HG02970 (cell line): Measurements from ENCODE around the gene RAB40B.

ENCODE experiments used
- ATAC-seq: cut with Tn5 transposase; IDR thresholded peaks from one replicate; pipeline ENCODE4 v1.9.1; 2021; ENCODE audit warnings: mild to moderate bottlenecking, moderate library complexity, moderate number of reproducible peaks; ENCODE audit not compliant: unreplicated experiment, low FRiP score

Gene RAB40B

GRCh38 chr17:82630212-82630611, 68.3 kb downstream of the RAB40B start:
- ATAC-seq: no peak

- no peak for ATAC-seq
These were observed 68.8 kb downstream of the RAB40B start for GRCh38 chr17:82629748-82630147.

GRCh38 chr17:82627405-82627804, 71.1 kb downstream of the RAB40B start:
- ATAC-seq: no peak

GRCh38 chr17:82623707-82624106, 74.8 kb downstream of the RAB40B start:
- no peak for ATAC-seq

GRCh38 chr17:82619641-82620040, 78.9 kb downstream of the RAB40B start:
- no peak for ATAC-seq

GRCh38 chr17:82619211-82619610, 79.3 kb downstream of the RAB40B start:
- ATAC-seq: no peak

- no peak for ATAC-seq
These were observed 82.3 kb downstream of the RAB40B start for GRCh38 chr17:82616021-82616711.

- no peak for ATAC-seq
These were observed 83.1 kb downstream of the RAB40B start for GRCh38 chr17:82615084-82616020.

- ATAC-seq: no peak
These were observed 84.3 kb downstream of the RAB40B start for GRCh38 chr17:82614095-82614631.

- no peak for ATAC-seq
These were observed 85.0 kb downstream of the RAB40B start for GRCh38 chr17:82613283-82614094.

GRCh38 chr17:82611140-82612058, 87.1 kb downstream of the RAB40B start:
- ATAC-seq: no peak

- ATAC-seq: no peak
These were observed 88.8 kb downstream of the RAB40B start for GRCh38 chr17:82609655-82610054.

GRCh38 chr17:82608816-82609215, 89.7 kb downstream of the RAB40B start:
- no peak for ATAC-seq

- ATAC-seq: no peak
These were observed 92.4 kb downstream of the RAB40B start for GRCh38 chr17:82605939-82606600.
